Activated naive CD4-positive, alpha-beta T cell treated with anti-CD3 and anti-CD28 coated beads, Interleukin-2, amount 50 U/mL, for 24 hours (primary cell): ENCODE data around the gene FCRL6.

Experiments used
- H3K27ac Mint-ChIP-seq: one replicate; pipeline ENCODE4 v1.8.0; 2021; ENCODE audit warnings: mild to moderate bottlenecking, mixed read lengths
- H3K27me3 Mint-ChIP-seq: one replicate; pipeline ENCODE4 v1.8.0; 2021; ENCODE audit warnings: mixed read lengths
- H3K36me3 Mint-ChIP-seq: one replicate; pipeline ENCODE4 v1.8.0; 2021; ENCODE audit warnings: mixed read lengths
- H3K4me1 Mint-ChIP-seq: one replicate; pipeline ENCODE4 v1.8.0; 2021; ENCODE audit warnings: mixed read lengths
- H3K4me3 Mint-ChIP-seq: one replicate; pipeline ENCODE4 v1.8.0; 2021; ENCODE audit warnings: mild to moderate bottlenecking, mixed read lengths
- H3K9me3 Mint-ChIP-seq: one replicate; pipeline ENCODE4 v1.8.0; 2021; ENCODE audit warnings: mixed read lengths

FCRL6 gene

DNA sequence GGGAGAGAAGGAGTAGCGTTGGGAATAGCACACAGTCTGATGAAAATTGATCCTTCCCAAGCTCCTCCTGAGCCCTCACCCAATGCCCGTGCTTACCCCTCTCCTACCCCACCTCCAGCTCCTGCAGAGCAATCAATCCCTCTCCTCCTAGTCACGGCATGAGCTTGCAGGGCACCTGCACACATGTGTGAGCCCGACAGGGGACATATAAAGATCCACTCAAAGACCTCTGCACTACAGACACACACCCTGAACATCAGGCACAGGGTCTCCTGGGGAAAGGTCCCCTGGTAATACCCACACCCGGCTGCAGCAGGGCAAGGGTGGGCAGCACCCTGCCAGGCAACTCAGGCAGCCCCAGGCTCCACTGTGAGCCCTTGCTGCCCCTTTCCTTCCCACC is 59.9 kb downstream of the FCRL6 start:
- H3K9me3 Mint-ChIP-seq, result no peaks in the 10 kb centered on the region
- H3K4me3 Mint-ChIP-seq, result no peak overlapping the region
- no peaks in the 10 kb centered on the region for H3K27me3 Mint-ChIP-seq
- no peak overlapping the region for H3K27ac Mint-ChIP-seq
- H3K36me3 Mint-ChIP-seq, result no peaks in the 10 kb centered on the region
- peaks cover 10% of the 10 kb centered on the region for H3K4me1 Mint-ChIP-seq

GRCh38 chr1:159862557-159862956 is 60.4 kb downstream of the FCRL6 start, which contains the start of gene VSIG8:
Gene VSIG8 (minus strand): TSS chr1:159862657. CDS start chr1:159862521, 136 bp downstream.
- H3K27me3 Mint-ChIP-seq, result no peaks in the 10 kb centered on the region
- no peaks in the 10 kb centered on the region for H3K9me3 Mint-ChIP-seq
- H3K27ac Mint-ChIP-seq, result no peak within 1 kb of the TSS
- no peaks in the 10 kb centered on the region for H3K36me3 Mint-ChIP-seq
- H3K4me3 Mint-ChIP-seq, result no peak within 1 kb of the TSS
- H3K4me1 Mint-ChIP-seq, result peaks cover 11% of the 10 kb centered on the region

- Mint-ChIP-seq H3K27me3 (no peaks in the 10 kb centered on the region), H3K36me3 (no peaks in the 10 kb centered on the region), H3K4me1 (peaks cover 11% of the 10 kb centered on the region), H3K27ac (no peak overlapping the region), H3K4me3 (no peak overlapping the region), H3K9me3 (no peaks in the 10 kb centered on the region)
Observed at GRCh38 chr1:159864262-159864661, 62.1 kb downstream of the FCRL6 start.
